Amniotic stem cell (primary cell): ENCODE measurements around the gene THSD4.

ENCODE experiments used
- DNase-seq: peaks from one replicate; lab custom pipeline; 2025; lab: John Stamatoyannopoulos, UW

Gene THSD4

GRCh38 chr15:71543413-71543812 lies 428.1 kb downstream of the THSD4 start:
- DNase-seq, result no peak

DNA sequence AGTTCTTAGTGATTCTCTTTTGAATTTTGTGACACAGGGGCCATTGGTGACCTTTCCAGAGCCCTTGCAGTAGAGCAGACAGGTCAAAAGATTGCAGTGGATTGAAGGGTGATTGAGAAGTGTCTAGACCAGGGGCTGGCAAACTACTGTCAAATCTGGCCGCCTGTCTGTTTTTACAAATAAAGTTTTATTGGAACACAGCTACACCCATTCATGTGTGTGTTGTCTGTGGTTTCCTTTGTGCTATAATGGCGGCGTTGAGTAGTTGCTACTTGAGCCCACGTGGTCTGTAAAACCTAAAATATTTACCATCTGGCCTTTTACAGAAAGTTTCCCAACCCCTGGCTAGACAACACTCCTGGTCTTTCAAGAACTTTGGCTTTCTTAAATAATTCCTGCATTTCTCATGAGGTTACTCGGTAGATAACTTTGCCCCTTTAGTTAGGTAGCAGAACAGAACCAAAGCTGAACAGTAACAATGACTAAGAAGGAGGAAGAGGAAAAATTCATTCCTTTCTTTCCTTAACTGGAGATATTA lies 430.0 kb downstream of the THSD4 start:
- no peak for DNase-seq

DNA sequence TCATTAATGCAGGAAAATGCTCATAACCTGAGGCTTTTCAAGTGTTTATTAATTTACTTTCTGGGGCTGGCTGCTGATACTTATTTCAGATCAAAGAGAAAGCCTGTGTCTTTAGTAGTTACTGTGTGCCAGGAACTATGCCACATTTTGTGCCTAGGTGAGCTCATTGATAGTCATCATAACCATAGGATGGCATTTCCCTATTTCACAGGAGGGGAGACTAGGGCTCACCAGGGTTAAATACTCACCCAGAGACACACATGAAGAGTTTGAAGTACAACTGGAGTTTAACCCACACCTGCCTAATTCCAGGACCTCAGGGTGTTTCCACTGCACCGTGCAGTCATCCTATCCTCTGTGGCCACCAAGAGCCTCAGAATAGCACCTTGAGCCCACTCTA lies 430.7 kb downstream of the THSD4 start:
- DNase-seq, result no peak

DNA sequence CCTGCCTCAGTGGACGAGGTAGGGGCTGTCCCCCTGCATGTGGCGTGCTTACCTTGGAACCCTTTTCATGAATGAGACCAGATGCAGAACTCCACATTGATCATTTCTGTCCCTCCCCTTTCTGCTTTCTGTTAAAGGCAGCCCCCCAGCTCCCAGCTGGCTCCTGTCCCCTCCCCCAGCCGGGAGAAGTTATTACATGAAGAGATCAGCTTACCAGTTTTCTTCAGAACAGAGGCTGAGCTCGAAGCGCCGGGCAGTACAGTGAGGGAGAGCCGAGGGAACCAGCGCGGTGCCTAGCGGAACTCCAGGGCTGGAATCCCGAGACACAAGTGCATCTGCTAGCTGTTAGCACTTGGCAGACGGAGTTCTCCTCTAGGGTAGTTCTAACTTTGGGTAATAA lies 431.7 kb downstream of the THSD4 start:
- no peak for DNase-seq

DNA sequence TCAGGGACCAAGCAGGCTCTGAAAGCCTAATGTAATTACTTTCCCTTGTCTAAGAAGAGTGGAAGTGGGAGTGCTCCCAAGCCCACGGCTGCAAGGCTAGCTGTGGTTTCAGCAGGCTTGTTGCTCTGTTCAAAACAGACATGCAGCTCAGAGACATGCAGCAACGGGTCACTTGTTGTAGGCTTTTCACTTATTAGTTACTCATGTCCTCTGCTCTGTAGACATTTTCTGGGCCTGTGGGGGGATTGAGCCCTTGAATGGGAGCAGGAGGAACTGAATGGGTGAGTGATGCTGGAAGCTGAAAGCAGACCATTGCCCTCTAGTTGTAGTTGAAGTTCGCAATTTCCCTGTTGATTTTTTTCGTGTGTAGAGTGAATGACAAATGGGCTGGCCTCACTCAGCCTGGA lies 433.1 kb downstream of the THSD4 start:
- no peak for DNase-seq

DNA sequence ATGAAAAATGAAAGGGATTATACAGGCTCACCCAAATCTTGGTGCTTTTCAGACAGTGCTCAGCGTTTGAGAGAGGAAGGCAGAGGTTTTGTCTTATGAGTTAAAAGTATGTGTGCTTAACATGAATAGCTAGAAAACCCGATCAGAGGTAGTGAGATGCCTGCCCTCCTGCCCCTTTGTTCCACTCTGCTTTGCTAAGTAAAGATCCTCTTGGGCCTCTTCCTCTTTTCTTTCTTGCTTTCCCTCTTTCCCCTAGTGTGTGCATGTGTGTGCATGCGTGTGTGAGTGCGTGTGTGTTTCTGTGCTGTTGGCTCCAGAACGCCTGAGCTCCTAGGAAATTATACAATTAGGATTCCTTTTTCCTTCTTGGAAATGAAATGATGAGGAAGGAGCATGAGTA lies 433.8 kb downstream of the THSD4 start:
- no peak for DNase-seq

DNA sequence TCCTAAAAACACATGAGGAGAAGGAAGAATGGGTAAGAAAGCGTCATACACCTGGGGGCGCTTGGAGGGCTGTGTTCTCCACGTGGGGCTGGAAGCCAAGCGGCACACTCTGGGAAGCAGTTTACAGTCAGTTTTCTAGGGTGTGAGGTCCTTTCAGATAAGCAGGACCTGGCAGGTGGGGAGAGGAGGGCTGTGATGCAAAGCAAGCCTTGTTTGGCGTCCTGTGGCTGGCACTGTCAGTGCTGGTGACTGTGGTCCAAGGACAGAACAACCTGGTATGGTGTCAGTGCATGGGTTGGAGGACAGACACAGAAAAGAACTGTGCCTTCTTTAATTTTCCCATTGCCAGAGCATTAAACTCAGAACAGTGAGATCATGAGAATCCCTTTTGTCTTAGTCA lies 434.4 kb downstream of the THSD4 start:
- no peak for DNase-seq

DNA sequence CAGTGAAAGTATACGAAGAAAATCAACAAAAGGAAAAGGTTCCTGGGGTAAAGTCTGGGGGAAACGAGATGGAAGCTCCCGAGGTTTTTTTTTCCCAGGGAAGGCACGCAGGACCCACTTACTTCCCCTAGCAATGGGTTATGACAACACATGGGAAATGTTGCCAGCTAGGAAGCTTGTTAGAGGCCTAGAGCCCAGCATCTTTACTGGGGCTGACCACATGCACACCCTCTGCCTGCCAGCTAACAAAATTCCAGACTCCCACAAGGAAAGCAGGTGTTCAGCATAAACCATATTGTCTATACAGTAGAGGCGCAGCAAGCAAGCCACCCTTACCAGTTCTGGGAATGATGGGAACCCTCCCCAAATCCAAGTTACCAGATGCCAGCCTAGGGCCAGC lies 436.3 kb downstream of the THSD4 start:
- DNase-seq, result no peak

DNA sequence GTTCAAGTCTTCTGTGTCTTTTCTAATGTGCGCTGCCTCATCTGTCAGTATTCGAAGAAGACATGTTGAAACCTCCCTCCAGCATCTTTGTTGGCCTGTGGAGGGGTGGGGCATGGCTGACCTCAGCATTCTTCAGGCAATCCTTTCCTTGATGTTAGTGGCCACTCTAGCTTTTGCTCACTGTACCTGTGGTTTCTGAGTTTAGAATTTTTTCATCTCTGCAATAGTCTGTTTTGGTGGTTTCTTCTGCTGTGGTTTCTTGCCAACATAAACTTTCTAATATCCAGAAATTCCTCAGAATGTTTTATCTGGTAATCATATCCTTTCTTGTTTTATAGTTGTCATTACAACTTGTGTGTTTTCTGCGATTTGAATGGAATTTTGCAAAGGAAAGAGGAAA lies 443.8 kb downstream of the THSD4 start:
- DNase-seq, result no peak

GRCh38 chr15:71559616-71560015 lies 444.3 kb downstream of the THSD4 start:
- no peak for DNase-seq

GRCh38 chr15:71562251-71562650 lies 447.0 kb downstream of the THSD4 start:
- no peak for DNase-seq

GRCh38 chr15:71564217-71564616 lies 448.9 kb downstream of the THSD4 start:
- DNase-seq, result no peak

GRCh38 chr15:71565006-71565405 lies 449.7 kb downstream of the THSD4 start:
- no peak for DNase-seq

GRCh38 chr15:71565631-71566160 lies 450.4 kb downstream of the THSD4 start:
- no peak for DNase-seq

GRCh38 chr15:71566226-71566625 lies 451.0 kb downstream of the THSD4 start:
- DNase-seq, result no peak

GRCh38 chr15:71567173-71567572 lies 451.9 kb downstream of the THSD4 start:
- no peak for DNase-seq

- DNase-seq, result no peak
These were observed 453.0 kb downstream of the THSD4 start for GRCh38 chr15:71568227-71568626.

GRCh38 chr15:71570736-71571135 lies 455.5 kb downstream of the THSD4 start:
- no peak for DNase-seq

DNA sequence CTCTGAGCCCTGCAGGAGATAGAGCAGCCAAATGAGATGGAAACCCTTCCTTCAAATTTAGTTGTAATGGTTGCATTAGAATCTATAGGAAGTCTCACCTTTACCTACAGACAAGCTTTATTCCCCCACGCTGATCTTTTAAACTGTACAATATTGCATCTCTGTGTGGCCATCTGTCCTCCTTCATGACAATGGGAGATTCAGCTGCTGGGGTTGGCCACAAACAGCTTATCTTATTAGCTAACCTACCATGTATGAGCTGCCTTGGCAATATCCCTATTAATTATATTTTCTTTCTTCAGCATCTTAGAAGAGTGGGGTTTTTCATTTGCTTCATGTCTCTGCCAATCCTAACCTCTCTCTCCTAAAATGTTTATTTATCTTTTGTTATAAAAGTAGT lies 456.4 kb downstream of the THSD4 start:
- DNase-seq, result no peak

DNA sequence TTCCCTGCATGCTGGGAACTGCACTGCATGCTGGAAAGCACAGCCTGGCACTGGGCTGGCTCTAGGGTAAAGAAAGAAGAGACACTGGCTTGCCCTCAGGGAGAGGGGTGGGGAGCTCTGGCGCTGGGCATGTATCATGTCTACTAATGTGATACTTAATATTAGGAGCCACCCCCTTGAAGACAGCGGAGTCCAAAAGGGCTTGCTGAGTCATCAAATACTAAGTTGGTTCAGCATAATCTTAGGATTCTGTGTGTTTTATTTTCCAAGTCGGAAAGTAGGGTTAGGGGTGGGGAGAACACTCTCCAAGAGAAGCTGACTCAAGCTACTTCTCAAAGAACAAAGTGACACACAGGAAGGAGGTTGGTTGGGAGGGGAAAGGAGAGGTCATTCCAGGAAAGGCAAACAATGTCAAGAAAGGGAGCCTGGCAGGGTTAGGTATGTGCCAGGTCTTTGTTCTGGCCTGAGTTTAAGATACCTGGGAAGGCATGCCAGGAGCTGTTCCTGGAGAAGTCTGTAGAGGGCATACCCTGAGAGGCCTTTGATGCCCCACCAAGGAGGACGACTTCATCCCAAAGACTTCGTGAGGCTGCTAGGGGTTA lies 457.3 kb downstream of the THSD4 start:
- DNase-seq, result no peak

GRCh38 chr15:71573599-71573998 lies 458.3 kb downstream of the THSD4 start:
- no peak for DNase-seq

DNA sequence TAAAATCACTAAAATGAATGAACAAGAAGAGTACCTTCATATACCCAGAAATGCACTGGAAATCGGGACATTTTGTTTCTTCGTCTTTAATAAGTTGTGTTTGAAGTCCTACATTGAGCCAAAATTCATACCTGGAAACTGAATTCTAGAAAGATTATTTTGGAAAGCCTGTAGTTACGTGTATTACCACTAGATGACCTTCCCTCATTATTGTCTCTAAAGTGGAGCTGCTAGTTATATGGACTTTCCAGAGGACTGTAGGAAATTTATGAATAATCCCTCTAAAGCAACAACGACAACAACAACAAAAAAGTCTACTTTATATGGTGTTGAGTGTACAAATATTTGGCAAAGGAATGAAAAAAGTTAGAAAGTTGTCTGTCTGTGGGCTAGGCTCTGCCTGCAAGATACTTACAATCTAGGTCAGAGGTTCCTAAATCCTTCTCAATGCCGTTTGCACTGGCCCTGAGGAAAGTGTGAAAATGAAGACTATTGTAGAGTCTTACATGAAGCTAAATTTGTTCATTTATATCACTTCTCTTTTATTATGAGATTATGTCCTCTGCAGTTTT lies 460.3 kb downstream of the THSD4 start:
- no peak for DNase-seq

DNA sequence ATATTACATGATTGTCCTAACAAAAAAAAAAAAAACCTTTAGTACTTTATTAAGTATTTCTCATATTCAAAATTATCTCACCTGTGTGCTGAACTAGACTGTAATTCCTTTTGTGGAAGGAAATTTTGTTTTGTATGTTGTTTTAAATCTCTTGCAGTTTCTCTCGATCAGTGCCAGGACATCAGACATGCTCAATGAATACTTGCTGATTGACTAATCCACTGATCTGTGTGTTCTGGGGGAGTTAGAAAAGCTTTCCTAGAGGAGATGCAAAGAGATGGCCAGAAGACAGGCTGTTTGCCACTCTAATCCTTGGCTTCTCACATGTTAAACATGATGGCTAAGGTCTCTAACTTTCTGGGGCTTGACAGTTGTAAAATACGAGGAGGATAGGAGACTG lies 461.8 kb downstream of the THSD4 start:
- no peak for DNase-seq

DNA sequence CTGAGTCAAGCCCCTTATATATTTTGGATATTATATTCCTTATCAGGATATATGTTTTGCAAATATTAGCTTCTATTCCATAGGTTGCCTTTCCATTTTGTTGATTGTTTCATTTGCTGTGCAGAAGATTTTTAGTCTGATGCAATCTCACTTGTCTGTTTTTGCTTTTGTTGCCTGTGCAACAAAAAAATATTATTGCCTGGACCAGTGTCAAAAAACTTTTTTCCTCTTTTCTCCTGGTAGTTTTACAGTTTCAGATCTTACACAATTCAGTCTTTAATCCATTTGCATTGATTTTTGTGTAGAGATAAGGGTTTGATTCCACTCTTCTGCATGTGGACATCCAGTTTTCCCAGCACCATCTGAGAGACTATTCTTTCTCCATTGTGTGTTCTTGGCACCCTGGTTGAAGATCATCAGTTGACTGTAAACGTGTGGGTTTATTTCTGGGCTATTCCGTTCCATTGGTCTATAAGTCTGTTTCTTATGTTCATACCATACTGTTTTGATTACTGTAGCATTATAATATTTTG lies 466.2 kb downstream of the THSD4 start:
- no peak for DNase-seq
